ENCODE data around the gene DCAF16.

DNA sequence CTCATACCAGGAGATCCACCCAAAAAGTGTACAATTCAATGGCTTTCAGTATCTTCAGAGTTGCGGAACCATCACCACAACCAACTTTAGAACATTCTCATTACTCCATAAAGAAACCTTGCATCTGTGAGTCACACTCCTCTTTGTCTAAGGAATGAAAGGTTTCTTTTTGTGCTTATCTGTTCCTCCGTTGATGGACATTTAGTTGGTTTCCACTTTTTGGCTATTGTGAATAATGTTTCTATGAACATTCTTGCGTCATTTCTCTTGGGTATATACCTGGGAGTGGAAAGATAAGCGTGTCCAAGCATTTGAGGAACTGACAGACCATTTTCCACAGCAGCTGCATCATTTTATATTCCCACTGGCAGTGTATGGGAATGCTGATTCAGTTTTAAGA, 39.7 kb downstream of the DCAF16 start:
- TF ChIP-seq, protein P1, sequence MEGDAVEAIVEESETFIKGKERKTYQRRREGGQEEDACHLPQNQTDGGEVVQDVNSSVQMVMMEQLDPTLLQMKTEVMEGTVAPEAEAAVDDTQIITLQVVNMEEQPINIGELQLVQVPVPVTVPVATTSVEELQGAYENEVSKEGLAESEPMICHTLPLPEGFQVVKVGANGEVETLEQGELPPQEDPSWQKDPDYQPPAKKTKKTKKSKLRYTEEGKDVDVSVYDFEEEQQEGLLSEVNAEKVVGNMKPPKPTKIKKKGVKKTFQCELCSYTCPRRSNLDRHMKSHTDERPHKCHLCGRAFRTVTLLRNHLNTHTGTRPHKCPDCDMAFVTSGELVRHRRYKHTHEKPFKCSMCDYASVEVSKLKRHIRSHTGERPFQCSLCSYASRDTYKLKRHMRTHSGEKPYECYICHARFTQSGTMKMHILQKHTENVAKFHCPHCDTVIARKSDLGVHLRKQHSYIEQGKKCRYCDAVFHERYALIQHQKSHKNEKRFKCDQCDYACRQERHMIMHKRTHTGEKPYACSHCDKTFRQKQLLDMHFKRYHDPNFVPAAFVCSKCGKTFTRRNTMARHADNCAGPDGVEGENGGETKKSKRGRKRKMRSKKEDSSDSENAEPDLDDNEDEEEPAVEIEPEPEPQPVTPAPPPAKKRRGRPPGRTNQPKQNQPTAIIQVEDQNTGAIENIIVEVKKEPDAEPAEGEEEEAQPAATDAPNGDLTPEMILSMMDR (IDR thresholded peaks at IDR 0.05): no peak
- TF ChIP-seq EZH2 (IDR thresholded peaks at IDR 0.05; ENCODE audit: borderline replicate concordance, insufficient read depth, low read depth, low read length, poor library complexity, severe bottlenecking): no peak
